Uterus (tissue), 4 donors: ENCODE measurements around the gene HTR2B. TPM values are rescaled to one million over a fixed set of nuclear protein-coding genes. Genes with fewer than 3 reads are reported as not detected.

Experiments
- DNase-seq, 2 donors: peaks; one replicate each; pipeline ENCODE4 v3.0.0-alpha.2; 2019 to 2020
- H3K27ac ChIP-seq, 2 donors: fragments of 200-600 bp; sonication (generic); 1 replicate in 1 of 2; 2 replicates in 1 of 2; pipeline ENCODE4 v1.5.1; 2016 to 2018
- H3K27me3 ChIP-seq, 2 donors: fragments of 200-600 bp; sonication (generic); one replicate each; pipeline ENCODE4 v1.5.1; 2018 to 2019; ENCODE audit warnings: control low read depth in 1 of 2
- H3K36me3 ChIP-seq, 2 donors: fragments of 200-600 bp; sonication (generic); one replicate each; pipeline ENCODE4 v1.5.1; 2019; ENCODE audit warnings: control low read depth in 1 of 2
- H3K4me1 ChIP-seq, 2 donors: fragments of 200-600 bp; sonication (generic); one replicate each; pipeline ENCODE4 v1.5.1; 2018 to 2019; ENCODE audit warnings: control low read depth in 1 of 2
- H3K4me3 ChIP-seq, 2 donors: fragments of 200-600 bp; sonication (generic); 1 replicate in 1 of 2; 2 replicates in 1 of 2; pipeline ENCODE4 v1.5.1; 2018 to 2019; ENCODE audit warnings: mild to moderate bottlenecking in 1 of 2
- H3K9me3 ChIP-seq, 2 donors: fragments of 200-600 bp; sonication (generic); one replicate each; pipeline ENCODE4 v1.5.1; 2019; ENCODE audit warnings: control low read depth in 1 of 2
- CTCF ChIP-seq, 4 experiments: fragments of 200-600 bp in 2 of 4; fragments of 450-650 bp in 2 of 4; sonication (generic) in 2 of 4; IDR thresholded peaks; one replicate each; pipeline ENCODE4 v1.5.1; 2016 to 2019; ENCODE audit warnings: antibody characterized with exemption in 4 of 4, mild to moderate bottlenecking in 2 of 4, moderate library complexity in 1 of 4
- POLR2A ChIP-seq, 2 donors: fragments of 450-650 bp; IDR thresholded peaks; one replicate each; pipeline ENCODE4 v1.6.1; 2016; ENCODE audit warnings: antibody characterized with exemption in 2 of 2, mild to moderate bottlenecking in 1 of 2, moderate library complexity in 1 of 2
- intact Hi-C: fragments of 100-400 bp; cut with DNase I; formaldehyde crosslinking; loops from one replicate; pipeline ENCODE4 v1.15.1; 2023; ENCODE audit warnings: low total_unique reads
- total RNA-seq, 4 donors: library from RNA; depleted of rRNA in 3 of 4; stranded (reverse); fragments of >200 nt in 3 of 4; gene quantifications; one replicate each; pipeline versions ENCODE4 v1.1.0 to v1.2.4, GENCODE V29; 2014 to 2023
- donor health status: DM: yes; HTN: yes; CAD: no.

HTR2B gene
- total RNA-seq, 4 donors from 2014 or later: 2.9 to 8.6 (median 4.0) TPM

GRCh38 chr2:231099918-231100317 lies 24.9 kb downstream of the HTR2B start:
- TF ChIP-seq POLR2A (IDR thresholded peaks at IDR 0.05) (no peak), CTCF (IDR thresholded peaks at IDR 0.05) (no peak)
- H3K9me3 ChIP-seq: peaks cover 0 to 12% of the 10 kb centered on the region in 2 donors
- intact Hi-C loops: loop anchor here (10.0 kb wide), 1 partner anchor 315 kb away; no protein-coding TSS in a partner anchor
- no peak for DNase-seq
- no peak overlapping the region for H3K4me3 ChIP-seq
- no peaks in the 10 kb centered on the region for H3K36me3 ChIP-seq
- H3K27me3 ChIP-seq: no peaks in the 10 kb centered on the region
- H3K4me1 ChIP-seq: peaks cover 0 to 6% of the 10 kb centered on the region in 2 donors
- no peak overlapping the region for H3K27ac ChIP-seq

- DNase-seq: no peak
- H3K4me1 ChIP-seq: no peaks in the 10 kb centered on the region
- H3K27me3 ChIP-seq: no peaks in the 10 kb centered on the region
- no peaks in the 10 kb centered on the region for H3K36me3 ChIP-seq
- intact Hi-C loops: loop anchor here (10.0 kb wide), 1 partner anchor 320 kb away; no protein-coding TSS in a partner anchor
- H3K9me3 ChIP-seq: peaks cover 0 to 5% of the 10 kb centered on the region in 2 donors
- H3K27ac ChIP-seq: no peak overlapping the region
- no peak for TF ChIP-seq POLR2A (IDR thresholded peaks at IDR 0.05)
- TF ChIP-seq CTCF (IDR thresholded peaks at IDR 0.05): no peak
- no peak overlapping the region for H3K4me3 ChIP-seq
Measured at GRCh38 chr2:231094736-231095346, 30.0 kb downstream of the HTR2B start.

GRCh38 chr2:231093933-231094332 lies 30.9 kb downstream of the HTR2B start:
- intact Hi-C loops: loop anchor here (10.0 kb wide), 1 partner anchor 321 kb away; no protein-coding TSS in a partner anchor
- Histone ChIP-seq H3K4me1 (no peaks in the 10 kb centered on the region), H3K4me3 (no peak overlapping the region), H3K27me3 (no peaks in the 10 kb centered on the region), H3K36me3 (no peaks in the 10 kb centered on the region), H3K9me3 (no peaks in the 10 kb centered on the region), H3K27ac (no peak overlapping the region)
- no peak for DNase-seq
- TF ChIP-seq CTCF (IDR thresholded peaks at IDR 0.05) (no peak), POLR2A (IDR thresholded peaks at IDR 0.05) (no peak)

- H3K36me3 ChIP-seq: no peaks in the 10 kb centered on the region
- no peak for TF ChIP-seq CTCF (IDR thresholded peaks at IDR 0.05)
- TF ChIP-seq POLR2A (IDR thresholded peaks at IDR 0.05): no peak
- intact Hi-C loops: no loop called here
Measured at GRCh38 chr2:231088754-231089153, 36.1 kb downstream of the HTR2B start.

GRCh38 chr2:231084565-231084964 lies 40.3 kb downstream of the HTR2B start:
- no peaks in the 10 kb centered on the region for H3K27me3 ChIP-seq
- H3K36me3 ChIP-seq: no peaks in the 10 kb centered on the region
- H3K4me3 ChIP-seq: no peak overlapping the region
- no peaks in the 10 kb centered on the region for H3K4me1 ChIP-seq
- intact Hi-C loops: no loop called here
- DNase-seq: no peak
- H3K9me3 ChIP-seq: no peaks in the 10 kb centered on the region
- TF ChIP-seq CTCF (IDR thresholded peaks at IDR 0.05): no peak
- no peak for TF ChIP-seq POLR2A (IDR thresholded peaks at IDR 0.05)
- no peak overlapping the region for H3K27ac ChIP-seq

More at GRCh38 chr2:231088754-231089153, 36.1 kb downstream of the HTR2B start:
- Histone ChIP-seq H3K4me1 (no peaks in the 10 kb centered on the region), H3K4me3 (no peak overlapping the region), H3K27ac (no peak overlapping the region), H3K27me3 (no peaks in the 10 kb centered on the region), H3K9me3 (no peaks in the 10 kb centered on the region)
- DNase-seq: no peak
